H9 (cell line): ENCODE measurements around the gene PWWP2B. TPM values are rescaled to one million over a fixed set of nuclear protein-coding genes. Genes with fewer than 3 reads are reported as not detected.

Experiments
- DNase-seq: peaks from one replicate; pipeline ENCODE4 v3.0.0-alpha.2; 2017
- H2AFZ ChIP-seq: one replicate; pipeline ENCODE4 v1.6.1; 2013; ENCODE audit warnings: mild to moderate bottlenecking, low read length, control low read depth, moderate library complexity
- H2AK5ac ChIP-seq: 2 replicates; pipeline ENCODE4 v1.6.1; 2013; ENCODE audit warnings: low read length, control low read depth, mixed read lengths; ENCODE audit not compliant: insufficient read length
- H2BK120ac ChIP-seq: one replicate; pipeline ENCODE4 v1.6.1; 2013; ENCODE audit warnings: low read depth, mild to moderate bottlenecking, low read length, control low read depth, inconsistent platforms; ENCODE audit not compliant: poor library complexity, severe bottlenecking
- H2BK12ac ChIP-seq: 2 replicates; pipeline ENCODE4 v1.6.1; 2013; ENCODE audit warnings: low read length, control low read depth, mixed read lengths, low read depth; ENCODE audit not compliant: insufficient read length
- H2BK15ac ChIP-seq: 2 replicates; pipeline ENCODE4 v1.6.1; 2013; ENCODE audit warnings: low read depth, low read length, control low read depth
- H2BK20ac ChIP-seq: one replicate; pipeline ENCODE4 v1.6.1; 2013; ENCODE audit warnings: low read depth, mild to moderate bottlenecking, low read length, control low read depth, inconsistent platforms; ENCODE audit not compliant: poor library complexity, severe bottlenecking
- H2BK5ac ChIP-seq: 2 replicates; pipeline ENCODE4 v1.6.1; 2013; ENCODE audit warnings: low read length, control low read depth, mixed read lengths; ENCODE audit not compliant: insufficient read length
- H3K14ac ChIP-seq: 2 replicates; pipeline ENCODE4 v1.6.1; 2013; ENCODE audit warnings: low read length, control low read depth; ENCODE audit not compliant: insufficient read depth
- H3K18ac ChIP-seq: 2 replicates; pipeline ENCODE4 v1.6.1; 2013; ENCODE audit warnings: low read depth, mild to moderate bottlenecking, mixed read lengths, low read length, control low read depth; ENCODE audit not compliant: insufficient read length
- H3K23ac ChIP-seq: 2 replicates; pipeline ENCODE4 v1.6.1; 2013; ENCODE audit warnings: low read length, control low read depth, mixed read lengths, low read depth; ENCODE audit not compliant: insufficient read length
- H3K23me2 ChIP-seq: 2 replicates; pipeline ENCODE4 v1.6.1; 2013; ENCODE audit warnings: low read depth, mild to moderate bottlenecking, mixed read lengths, low read length, control low read depth; ENCODE audit not compliant: insufficient read length, poor library complexity, severe bottlenecking
- H3K27ac ChIP-seq: 2 replicates; pipeline ENCODE4 v1.5.1; 2013; ENCODE audit warnings: low read length, control low read depth, mixed read lengths, low read depth; ENCODE audit not compliant: insufficient read length
- H3K27me3 ChIP-seq: 2 replicates; pipeline ENCODE4 v1.6.1; 2013; ENCODE audit warnings: low read length, control low read depth, inconsistent platforms; ENCODE audit not compliant: insufficient read depth
- H3K4ac ChIP-seq: 2 replicates; pipeline ENCODE4 v1.6.1; 2013; ENCODE audit warnings: low read depth, mild to moderate bottlenecking, control low read depth, inconsistent platforms, low read length, moderate library complexity
- H3K4me1 ChIP-seq: 2 replicates; pipeline ENCODE4 v1.6.1; 2013; ENCODE audit warnings: low read length, control low read depth, inconsistent platforms; ENCODE audit not compliant: insufficient read depth
- H3K4me2 ChIP-seq: 2 replicates; pipeline ENCODE4 v1.6.1; 2013; ENCODE audit warnings: low read length, control low read depth, mixed read lengths; ENCODE audit not compliant: insufficient read length, insufficient read depth
- H3K56ac ChIP-seq: 2 replicates; pipeline ENCODE4 v1.6.1; 2013; ENCODE audit warnings: low read depth, mild to moderate bottlenecking, mixed read lengths, low read length, control low read depth; ENCODE audit not compliant: insufficient read length
- H3K79me1 ChIP-seq: 2 replicates; pipeline ENCODE4 v1.6.1; 2013; ENCODE audit warnings: low read depth, mild to moderate bottlenecking, moderate library complexity, low read length, control low read depth, inconsistent platforms; ENCODE audit not compliant: insufficient read depth, poor library complexity, severe bottlenecking
- H3K79me2 ChIP-seq: 2 replicates; pipeline ENCODE4 v1.6.1; 2013; ENCODE audit warnings: low read length, control low read depth, inconsistent platforms; ENCODE audit not compliant: insufficient read depth
- H3K9ac ChIP-seq: 2 replicates; pipeline ENCODE4 v1.6.1; 2013; ENCODE audit warnings: low read length, control low read depth, mixed read lengths; ENCODE audit not compliant: insufficient read length; ENCODE audit errors: extremely low read depth
- H3K9me3 ChIP-seq: one replicate; pipeline ENCODE4 v1.6.1; 2013; ENCODE audit warnings: low read depth, low read length, inconsistent platforms; ENCODE audit not compliant: control insufficient read depth
- H3T11ph ChIP-seq: one replicate; pipeline ENCODE4 v1.6.1; 2013; ENCODE audit warnings: mild to moderate bottlenecking, low read length, control low read depth, inconsistent platforms
- H4K20me1 ChIP-seq: one replicate; pipeline ENCODE4 v1.6.1; 2013; ENCODE audit not compliant: control insufficient read depth, insufficient read length, insufficient read depth
- H4K5ac ChIP-seq: 2 replicates; pipeline ENCODE4 v1.6.1; 2013; ENCODE audit warnings: low read depth, mild to moderate bottlenecking, mixed read lengths, low read length, control low read depth; ENCODE audit not compliant: insufficient read length
- H4K8ac ChIP-seq: replicated peaks from 2 replicates; pipeline ENCODE4 v1.6.1; 2013; ENCODE audit warnings: low read length, control low read depth, mixed read lengths, low read depth; ENCODE audit not compliant: insufficient read length
- H4K91ac ChIP-seq: 2 replicates; pipeline ENCODE4 v1.6.1; 2013; ENCODE audit warnings: low read depth, mild to moderate bottlenecking, moderate library complexity, mixed read lengths, low read length, control low read depth; ENCODE audit not compliant: insufficient read length
- H3K27ac Mint-ChIP-seq, 3 experiments: 2 replicates in 2 of 3; 3 replicates in 1 of 3; pipeline ENCODE4 v1.8.0; 2020 to 2021; ENCODE audit warnings: mixed read lengths in 3 of 3, mild to moderate bottlenecking in 1 of 3, moderate library complexity in 1 of 3
- H3K27me3 Mint-ChIP-seq: 2 replicates; pipeline ENCODE4 v1.8.0; 2021; ENCODE audit warnings: low read depth, mild to moderate bottlenecking, moderate library complexity, mixed read lengths
- H3K36me3 Mint-ChIP-seq, 3 experiments: 2 replicates in 2 of 3; 3 replicates in 1 of 3; pipeline ENCODE4 v1.8.0; 2020 to 2021; ENCODE audit warnings: low read depth in 3 of 3, mixed read lengths in 3 of 3; ENCODE audit not compliant: insufficient read depth in 1 of 3
- H3K4me1 Mint-ChIP-seq, 2 experiments: 2 replicates each; pipeline ENCODE4 v1.8.0; 2020; ENCODE audit warnings: mixed read lengths in 2 of 2
- H3K4me3 Mint-ChIP-seq, 2 experiments: 2 replicates in 1 of 2; 3 replicates in 1 of 2; pipeline ENCODE4 v1.8.0; 2020 to 2021; ENCODE audit warnings: mild to moderate bottlenecking in 2 of 2, mixed read lengths in 2 of 2, moderate library complexity in 1 of 2
- H3K9me3 Mint-ChIP-seq, 2 experiments: 2 replicates in 1 of 2; 3 replicates in 1 of 2; pipeline ENCODE4 v1.8.0; 2020; ENCODE audit warnings: mild to moderate bottlenecking in 2 of 2, mixed read lengths in 2 of 2, moderate library complexity in 1 of 2
- CTCF ChIP-seq: fragments of 200-600 bp; sonication (generic); conservative IDR thresholded peaks from 3 replicates; pipeline ENCODE4 v1.8.0; 2021; ENCODE audit warnings: antibody characterized with exemption, mild to moderate bottlenecking
- WGBS: extraction: QIAGEN DNeasy Blood & Tissue Kit; methylation state at CpG from one replicate; pipeline ENCODE4 v1.1.7; 2013; ENCODE audit warnings: missing lambda C conversion rate, low lambda C conversion rate, mixed read lengths; ENCODE audit not compliant: insufficient read length; ENCODE audit errors: extremely low coverage; 5-methylcytosine and 5-hydroxymethylcytosine counted together
- total RNA-seq: library from RNA; stranded (reverse); gene quantifications from 2 replicates; pipeline ENCODE4 v1.2.1, GENCODE V29; 2021

The PWWP2B gene
- total RNA-seq, 1 experiment from 2014 or later, result 10.0 TPM

DNA sequence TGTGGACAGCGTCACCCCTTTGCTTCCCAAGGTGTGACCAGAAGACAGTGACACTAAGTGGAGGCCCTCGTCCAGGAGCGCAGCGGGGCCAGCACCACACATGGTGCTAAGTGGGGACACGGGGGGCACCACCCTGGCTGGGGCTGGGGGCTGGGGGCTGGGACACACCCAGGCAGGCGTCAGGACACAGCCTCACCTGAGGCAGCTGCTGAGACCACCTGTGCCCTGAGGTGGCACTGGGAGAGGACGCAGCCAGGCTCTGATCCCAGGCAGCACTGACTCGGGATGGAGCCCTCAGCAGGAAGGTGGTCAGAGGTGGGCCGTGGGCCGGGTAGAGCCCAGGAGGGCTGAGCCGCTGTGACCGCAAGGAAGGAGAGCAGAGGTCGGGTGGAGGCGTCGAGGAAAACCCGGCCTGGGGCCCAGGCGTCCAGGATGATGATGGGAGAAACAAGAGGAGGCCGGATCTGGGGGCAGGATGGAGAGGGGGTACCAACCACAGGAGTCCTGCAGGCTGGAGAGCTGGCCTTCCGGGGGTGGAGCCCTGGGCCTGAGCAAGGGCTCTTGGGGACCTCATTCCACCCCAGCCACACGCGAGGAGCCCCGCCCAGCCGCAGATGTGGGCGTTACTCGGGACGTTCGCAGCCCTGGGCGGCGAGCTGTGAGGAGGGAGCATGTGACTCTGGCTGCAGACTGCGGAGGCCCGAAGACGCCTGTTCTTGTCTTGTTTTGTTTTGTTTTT, 42.5 kb upstream of the PWWP2B start:
- Histone ChIP-seq H3K4ac (no peak overlapping the region), H3K27me3 (no peaks in the 10 kb centered on the region), H3T11ph (no peak overlapping the region), H3K9ac (no peak overlapping the region), H3K18ac (no peak overlapping the region), H4K91ac (no peak overlapping the region), H2AK5ac (no peak overlapping the region), H2BK120ac (no peak overlapping the region), H3K4me1 (no peaks in the 10 kb centered on the region), H2BK15ac (no peak overlapping the region), H2BK12ac (no peak overlapping the region), H3K79me1 (no peaks in the 10 kb centered on the region), H3K14ac (no peak overlapping the region; the same call in 1 of the 2 replicates), H2AFZ (no peak overlapping the region), H3K79me2 (no peaks in the 10 kb centered on the region), H3K23me2 (no peaks in the 10 kb centered on the region), H4K8ac (no peak overlapping the region), H2BK5ac (no peak overlapping the region), H2BK20ac (no peak overlapping the region), H3K9me3 (no peaks in the 10 kb centered on the region), H3K56ac (no peak overlapping the region), H3K27ac (no peak overlapping the region), H3K23ac (no peak overlapping the region), H4K20me1 (no peaks in the 10 kb centered on the region), H4K5ac (no peak overlapping the region), H3K4me2 (no peak overlapping the region)
- Mint-ChIP-seq H3K4me3 (no peak overlapping the region), H3K27me3 (peaks cover 5% of the 10 kb centered on the region), H3K27ac (no peak overlapping the region), H3K36me3 (peaks cover 0 to 4% (median 0%) of the 10 kb centered on the region in 3 experiments; a peak in 3 of 7 replicates), H3K9me3 (peaks cover 3 to 7% of the 10 kb centered on the region in 2 experiments; a peak in 4 of 5 replicates), H3K4me1 (peaks cover 2 to 6% of the 10 kb centered on the region in 2 experiments; a peak in 2 of 4 replicates)
- WGBS, result no CpG with 5 or more reads among the region's 32 CpGs
- no peak for DNase-seq
- TF ChIP-seq CTCF, result no peak
